ENCODE results near the gene KY. TPM values are rescaled to one million over a fixed set of nuclear protein-coding genes. Genes with fewer than 3 reads are reported as not detected.

Gene KY
- polyA plus RNA-seq, 2 of the 4 experiments (the other 2 are of a cell fraction), result 0.04 to 0.05 TPM

DNA sequence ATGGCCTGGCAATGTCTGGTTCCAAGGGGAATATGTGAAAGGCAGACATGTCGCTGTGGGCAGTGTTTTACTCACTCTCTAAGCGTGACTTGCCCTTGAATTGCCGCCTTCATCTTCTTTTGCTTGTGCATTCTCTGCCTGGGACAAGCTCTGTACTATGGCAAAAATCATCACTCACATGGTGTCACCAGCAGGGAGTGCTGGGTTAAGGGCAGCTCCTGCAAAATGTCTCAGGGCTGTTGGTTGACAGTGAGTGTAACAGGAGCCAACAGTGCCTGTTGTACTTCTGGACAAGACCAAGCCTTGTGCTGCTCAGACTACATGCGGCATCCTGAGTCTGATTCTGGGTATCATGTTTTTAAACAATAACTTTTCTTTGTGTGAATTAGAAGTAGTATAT is 45.3 kb upstream of the KY start (continued):
- no peak for TF ChIP-seq TFCP2L1 (CRISPR knock-in tag; IDR thresholded peaks at IDR 0.05)
- TF ChIP-seq KDM5A (IDR thresholded peaks at IDR 0.05), result no peak
- no peak for TF ChIP-seq JUNB (IDR thresholded peaks at IDR 0.05)

- Histone ChIP-seq H3K4me1 (no peaks in the 10 kb centered on the region), H3K4me3 (no peak overlapping the region), H3K9me3 (no peaks in the 10 kb centered on the region), H3K4me2 (no peak overlapping the region), H3K27ac (no peak overlapping the region)
- FAIRE-seq (no peak), ATAC-seq (no peak), DNase-seq (ENCODE audit: low read depth in 1 of 2, low spot score in 1 of 2) (no peak)
- ChIA-PET CTCF (interaction anchor here (0.9 kb wide), 1 partner anchor 10 kb away, joined by 4 read pairs; no protein-coding TSS in a partner anchor), POLR2A (no interaction called here)
- WGBS (ENCODE audit: missing lambda C conversion rate), result 48% methylated on average over 7 of the region's 7 CpGs
- no peak for TF ChIP-seq USF2 (IDR thresholded peaks at IDR 0.05)
- no peak for TF ChIP-seq RCOR1 (IDR thresholded peaks at IDR 0.05; ENCODE audit: low read depth, low read length)
- TF ChIP-seq EHF (CRISPR knock-in tag; IDR thresholded peaks at IDR 0.05), result no peak
Measured at GRCh38 chr3:134694946-134695543, 44.2 kb upstream of the KY start.

GRCh38 chr3:134694466-134694865 is 43.6 kb upstream of the KY start:
- Histone ChIP-seq H3K4me1 (no peaks in the 10 kb centered on the region), H3K27ac (no peak overlapping the region), H3K4me2 (no peak overlapping the region), H3K9me3 (no peaks in the 10 kb centered on the region), H3K4me3 (no peak overlapping the region)
- POLR2A ChIA-PET, result no interaction called here
- TF ChIP-seq ZSCAN20 (CRISPR knock-in tag; IDR thresholded peaks at IDR 0.05) (no peak), JUN (IDR thresholded peaks at IDR 0.05) (no peak), ZFP36 (IDR thresholded peaks at IDR 0.05; ENCODE audit: borderline replicate concordance, partially characterized antibody) (no peak), EHF (CRISPR knock-in tag; IDR thresholded peaks at IDR 0.05) (no peak)
- CTCF ChIA-PET, result interaction anchor here (0.9 kb wide), 1 partner anchor 9 kb away, joined by 4 read pairs; no protein-coding TSS in a partner anchor
- DNase-seq (ENCODE audit: low read depth in 1 of 2, low spot score in 1 of 2), result no peak
- FAIRE-seq, result no peak
- no peak for ATAC-seq

GRCh38 chr3:134693804-134694203 is 43.0 kb upstream of the KY start:
- TF ChIP-seq, protein P1, sequence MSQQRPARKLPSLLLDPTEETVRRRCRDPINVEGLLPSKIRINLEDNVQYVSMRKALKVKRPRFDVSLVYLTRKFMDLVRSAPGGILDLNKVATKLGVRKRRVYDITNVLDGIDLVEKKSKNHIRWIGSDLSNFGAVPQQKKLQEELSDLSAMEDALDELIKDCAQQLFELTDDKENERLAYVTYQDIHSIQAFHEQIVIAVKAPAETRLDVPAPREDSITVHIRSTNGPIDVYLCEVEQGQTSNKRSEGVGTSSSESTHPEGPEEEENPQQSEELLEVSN (IDR thresholded peaks at IDR 0.05; ENCODE audit: borderline replicate concordance, low read depth), result no peak
- TF ChIP-seq TFCP2L1 (CRISPR knock-in tag; IDR thresholded peaks at IDR 0.05), result no peak
- no peak for TF ChIP-seq KDM1A (IDR thresholded peaks at IDR 0.05; ENCODE audit: low read depth)
- no peak for TF ChIP-seq USF2 (IDR thresholded peaks at IDR 0.05)
- no peak for TF ChIP-seq PBX3 (IDR thresholded peaks at IDR 0.05)
- TF ChIP-seq POLR2A (IDR thresholded peaks at IDR 0.05; ENCODE audit: low read length), result no peak
- no peak for TF ChIP-seq HMGXB4 (CRISPR knock-in tag; IDR thresholded peaks at IDR 0.05; ENCODE audit: borderline replicate concordance)
- TF ChIP-seq, protein P2, sequence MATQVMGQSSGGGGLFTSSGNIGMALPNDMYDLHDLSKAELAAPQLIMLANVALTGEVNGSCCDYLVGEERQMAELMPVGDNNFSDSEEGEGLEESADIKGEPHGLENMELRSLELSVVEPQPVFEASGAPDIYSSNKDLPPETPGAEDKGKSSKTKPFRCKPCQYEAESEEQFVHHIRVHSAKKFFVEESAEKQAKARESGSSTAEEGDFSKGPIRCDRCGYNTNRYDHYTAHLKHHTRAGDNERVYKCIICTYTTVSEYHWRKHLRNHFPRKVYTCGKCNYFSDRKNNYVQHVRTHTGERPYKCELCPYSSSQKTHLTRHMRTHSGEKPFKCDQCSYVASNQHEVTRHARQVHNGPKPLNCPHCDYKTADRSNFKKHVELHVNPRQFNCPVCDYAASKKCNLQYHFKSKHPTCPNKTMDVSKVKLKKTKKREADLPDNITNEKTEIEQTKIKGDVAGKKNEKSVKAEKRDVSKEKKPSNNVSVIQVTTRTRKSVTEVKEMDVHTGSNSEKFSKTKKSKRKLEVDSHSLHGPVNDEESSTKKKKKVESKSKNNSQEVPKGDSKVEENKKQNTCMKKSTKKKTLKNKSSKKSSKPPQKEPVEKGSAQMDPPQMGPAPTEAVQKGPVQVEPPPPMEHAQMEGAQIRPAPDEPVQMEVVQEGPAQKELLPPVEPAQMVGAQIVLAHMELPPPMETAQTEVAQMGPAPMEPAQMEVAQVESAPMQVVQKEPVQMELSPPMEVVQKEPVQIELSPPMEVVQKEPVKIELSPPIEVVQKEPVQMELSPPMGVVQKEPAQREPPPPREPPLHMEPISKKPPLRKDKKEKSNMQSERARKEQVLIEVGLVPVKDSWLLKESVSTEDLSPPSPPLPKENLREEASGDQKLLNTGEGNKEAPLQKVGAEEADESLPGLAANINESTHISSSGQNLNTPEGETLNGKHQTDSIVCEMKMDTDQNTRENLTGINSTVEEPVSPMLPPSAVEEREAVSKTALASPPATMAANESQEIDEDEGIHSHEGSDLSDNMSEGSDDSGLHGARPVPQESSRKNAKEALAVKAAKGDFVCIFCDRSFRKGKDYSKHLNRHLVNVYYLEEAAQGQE (IDR thresholded peaks at IDR 0.05), result no peak
- no peak for TF ChIP-seq RARB (CRISPR knock-in tag; IDR thresholded peaks at IDR 0.05)
- no peak for TF ChIP-seq NFE2L2 (conservative IDR thresholded peaks at IDR 0.05; ENCODE audit: low read length)
- no peak for TF ChIP-seq BHLHE40 (IDR thresholded peaks at IDR 0.05; ENCODE audit: low read depth, low read length)
- TF ChIP-seq POLR2AphosphoS2 (conservative IDR thresholded peaks at IDR 0.05; ENCODE audit: low read length), result no peak
- no peaks in the 10 kb centered on the region for H3K4me1 ChIP-seq
- no peak overlapping the region for H3K27ac ChIP-seq
- ChIA-PET POLR2A (no interaction called here), CTCF (interaction anchor here (0.9 kb wide), 1 partner anchor 9 kb away, joined by 4 read pairs; no protein-coding TSS in a partner anchor)
- 50% methylated on average over 2 of the region's 7 CpGs for WGBS (ENCODE audit: missing lambda C conversion rate)
- ATAC-seq (no peak), DNase-seq (ENCODE audit: low read depth in 1 of 2, low spot score in 1 of 2) (no peak), FAIRE-seq (no peak)
- H3K9me3 ChIP-seq, result no peaks in the 10 kb centered on the region
- H3K4me2 ChIP-seq, result no peak overlapping the region
- no peak overlapping the region for H3K4me3 ChIP-seq
